Stomach (tissue), 4 donors: ENCODE results near the gene BRD2.

Experiments used
- CTCF ChIP-seq, 7 experiments: fragments of 450-650 bp in 4 of 7; fragments of 200-600 bp in 3 of 7; sonication (generic) in 3 of 7; IDR thresholded peaks; one replicate each; pipeline ENCODE4 v1.5.1; 2016 to 2019; ENCODE audit warnings: antibody characterized with exemption in 7 of 7, control low read depth in 2 of 7, mild to moderate bottlenecking in 1 of 7
- EP300 ChIP-seq: sonication (generic); formaldehyde crosslinking; IDR thresholded peaks from one replicate; pipeline ENCODE4 v1.6.1; 2017; ENCODE audit warnings: antibody characterized with exemption
- POLR2A ChIP-seq, 4 donors: fragments of 450-650 bp; IDR thresholded peaks; one replicate each; pipeline ENCODE4 v1.6.1; 2016; ENCODE audit warnings: antibody characterized with exemption in 4 of 4, control low read depth in 2 of 4, mild to moderate bottlenecking in 1 of 4, moderate library complexity in 1 of 4

GRCh38 chr6:33019372-33019771 is 51.0 kb downstream of the BRD2 start:
- TF ChIP-seq EP300: no peak
- no peak for TF ChIP-seq CTCF (IDR thresholded peaks at IDR 0.05)
- no peak for TF ChIP-seq POLR2A (IDR thresholded peaks at IDR 0.05)
